DMS114 treated with DMSO at 0.1 percent for 48 hours (cell line): ENCODE results near the gene PLXNA2.

Source experiments
- DNase-seq: peaks from one replicate; lab custom pipeline; 2025; ENCODE audit not compliant: unreplicated experiment; lab: John Stamatoyannopoulos, UW

The PLXNA2 gene

GRCh38 chr1:208165659-208166058, 78.5 kb downstream of the PLXNA2 start:
- no peak for DNase-seq

DNA sequence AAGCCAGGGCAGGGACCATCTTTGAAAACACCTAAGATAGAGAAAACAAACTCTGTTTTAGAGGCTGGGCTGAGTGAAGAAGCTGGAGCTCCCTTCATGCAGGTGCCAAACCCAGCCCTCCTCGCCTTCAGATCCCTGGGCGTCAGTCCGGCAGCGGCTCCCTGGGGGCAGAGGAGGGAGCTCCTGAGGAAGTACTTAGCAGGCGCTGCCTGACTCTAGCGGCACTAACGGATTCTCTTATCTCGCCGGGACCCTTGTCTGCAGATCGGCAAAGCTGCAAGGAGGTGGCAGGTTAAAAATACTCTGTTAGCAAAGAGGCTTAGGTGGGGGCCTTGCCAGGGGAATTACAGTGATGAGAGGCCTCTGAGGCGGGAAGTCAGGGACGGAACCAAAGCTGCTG, 79.6 kb downstream of the PLXNA2 start:
- DNase-seq, result no peak

GRCh38 chr1:208163539-208163938, 80.6 kb downstream of the PLXNA2 start:
- DNase-seq, result no peak

- DNase-seq, result no peak
Observed at GRCh38 chr1:208162903-208163302, 81.3 kb downstream of the PLXNA2 start.

DNA sequence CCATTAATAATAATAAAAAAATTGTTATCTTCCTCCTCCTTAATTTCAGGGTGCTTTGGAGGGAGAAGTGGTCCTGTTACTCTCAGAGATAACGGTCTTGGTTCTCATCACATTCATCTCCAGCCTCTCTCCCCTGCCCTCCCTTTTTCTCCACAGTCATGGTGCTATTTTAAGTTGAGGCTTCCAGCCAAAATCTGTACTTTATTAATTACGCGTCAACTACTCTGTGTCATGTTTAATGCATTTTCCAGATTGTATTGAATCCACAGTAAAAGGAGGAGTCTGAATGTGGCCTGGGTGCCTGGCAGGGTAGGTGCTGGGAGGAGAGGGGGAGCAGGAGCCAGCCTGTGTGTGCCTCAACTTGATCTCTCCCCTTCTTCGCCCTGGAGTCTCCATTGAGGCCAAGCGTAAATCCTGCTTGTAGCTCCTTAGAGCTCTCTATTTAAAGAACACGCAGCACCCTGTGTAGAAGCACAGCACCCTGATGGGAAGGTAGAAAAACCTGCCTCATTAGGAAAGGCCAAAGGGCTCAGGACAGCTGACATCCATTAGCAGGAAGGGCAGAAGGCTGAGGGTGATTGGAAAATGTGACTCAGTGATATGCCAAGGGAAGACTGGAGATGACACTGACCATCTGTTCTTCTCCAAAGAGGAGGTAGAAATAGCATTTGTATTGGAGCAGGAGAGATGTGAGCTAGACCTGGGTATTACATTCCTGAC, 82.4 kb downstream of the PLXNA2 start:
- no peak for DNase-seq

- no peak for DNase-seq
Observed at GRCh38 chr1:208161005-208161404, 83.2 kb downstream of the PLXNA2 start.

DNA sequence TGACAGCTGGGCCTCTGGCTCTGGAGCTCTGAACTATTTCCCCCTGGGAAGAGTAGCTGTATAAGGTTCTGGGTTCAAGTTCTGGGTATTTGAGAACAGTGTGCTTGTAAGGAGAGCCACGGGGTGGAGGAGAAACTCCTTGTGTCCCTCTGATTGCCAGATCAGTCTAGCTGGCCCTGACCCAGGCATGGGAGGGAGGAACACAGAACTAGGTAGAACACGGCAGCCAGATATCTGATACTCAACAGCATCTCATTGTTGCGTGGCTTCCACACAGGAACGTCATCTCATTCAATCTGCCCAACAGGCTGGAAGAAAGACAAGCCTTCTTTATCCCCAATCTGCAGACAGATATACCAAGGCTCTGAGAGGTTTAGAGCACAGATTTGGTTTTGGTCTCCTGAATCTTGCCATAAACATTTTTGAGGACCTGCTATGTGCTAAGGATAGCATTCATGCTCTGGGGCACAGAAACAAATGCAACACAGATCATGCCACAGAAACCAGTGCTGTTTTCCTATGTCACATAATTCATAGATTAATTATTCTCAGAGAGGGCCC, 83.8 kb downstream of the PLXNA2 start:
- no peak for DNase-seq

DNA sequence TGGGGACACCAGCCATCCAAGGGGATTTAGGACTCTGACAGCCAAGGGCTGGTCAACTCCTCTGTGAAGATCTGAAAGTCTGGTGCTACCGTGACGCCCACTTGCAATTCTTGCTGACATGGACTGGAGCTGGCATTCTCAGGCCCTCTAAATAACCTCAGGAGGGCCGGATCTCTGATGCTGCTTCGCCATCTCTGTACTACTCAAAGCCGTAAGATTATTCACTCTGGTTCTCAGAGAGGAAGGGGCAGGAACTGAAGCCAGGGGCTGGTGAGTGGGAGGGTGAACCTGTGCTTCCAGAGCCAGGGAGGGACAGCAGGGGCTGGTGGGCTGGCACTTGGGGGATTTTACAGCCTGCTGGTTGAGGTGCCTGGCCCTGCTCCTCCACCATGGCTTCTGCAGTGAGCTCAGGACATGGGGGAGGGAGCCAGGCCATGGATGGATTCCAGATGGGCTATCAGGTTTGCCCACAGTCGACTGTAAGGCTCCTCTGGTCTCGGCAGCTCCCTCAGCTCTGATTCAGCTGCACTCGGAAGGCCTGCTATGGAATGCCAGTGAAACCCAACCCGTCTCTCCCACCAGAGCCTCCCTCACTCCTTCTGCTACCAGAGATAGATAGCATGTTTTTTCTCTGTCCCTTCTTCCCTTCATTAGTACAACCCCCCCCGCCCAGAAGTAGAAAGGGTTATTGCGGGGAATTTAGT, 84.5 kb downstream of the PLXNA2 start:
- no peak for DNase-seq

DNA sequence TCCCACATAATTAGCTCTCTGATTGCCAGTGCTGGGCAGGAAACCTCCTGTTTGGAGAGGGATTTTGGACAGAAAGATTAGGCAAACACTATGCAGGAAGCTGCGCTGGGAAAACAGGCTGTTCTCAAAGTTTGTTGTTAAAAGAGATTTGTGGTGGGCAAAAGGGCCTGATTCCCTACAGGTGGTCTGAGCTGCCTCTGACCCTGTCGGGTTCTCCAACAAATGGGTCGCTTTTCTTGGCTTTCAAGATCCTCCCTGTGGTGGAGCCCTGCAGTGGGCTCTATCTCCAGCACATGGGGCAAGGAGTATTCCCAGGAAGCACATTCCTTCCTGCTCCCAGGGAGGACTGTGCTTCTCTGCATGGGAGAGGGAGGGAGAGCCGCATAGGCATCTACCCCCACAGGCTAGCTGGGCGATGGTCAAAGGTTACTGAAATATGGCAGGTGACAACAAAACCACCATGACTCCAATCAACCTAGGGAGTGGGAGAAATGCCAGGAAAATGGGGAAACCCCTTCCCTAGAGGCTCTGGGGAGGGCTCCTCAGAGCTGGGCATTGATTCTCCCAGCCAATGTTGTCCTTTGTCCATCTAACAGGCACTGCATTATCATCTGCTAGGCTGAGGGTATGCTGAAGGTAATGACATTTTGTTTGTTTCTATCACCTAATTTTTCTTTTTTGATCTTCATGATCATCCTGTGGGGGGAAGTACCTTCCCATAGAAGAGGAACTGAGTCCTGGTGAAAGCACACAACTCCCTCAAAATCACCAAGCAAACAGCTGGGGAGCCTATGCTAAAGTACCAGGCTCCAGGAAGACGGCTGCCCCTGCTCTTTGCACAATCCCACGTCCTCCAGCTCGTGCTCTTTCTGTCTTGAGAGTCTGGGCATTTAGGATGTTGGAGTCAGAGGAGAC, 85.3 kb downstream of the PLXNA2 start:
- DNase-seq, result no peak

DNA sequence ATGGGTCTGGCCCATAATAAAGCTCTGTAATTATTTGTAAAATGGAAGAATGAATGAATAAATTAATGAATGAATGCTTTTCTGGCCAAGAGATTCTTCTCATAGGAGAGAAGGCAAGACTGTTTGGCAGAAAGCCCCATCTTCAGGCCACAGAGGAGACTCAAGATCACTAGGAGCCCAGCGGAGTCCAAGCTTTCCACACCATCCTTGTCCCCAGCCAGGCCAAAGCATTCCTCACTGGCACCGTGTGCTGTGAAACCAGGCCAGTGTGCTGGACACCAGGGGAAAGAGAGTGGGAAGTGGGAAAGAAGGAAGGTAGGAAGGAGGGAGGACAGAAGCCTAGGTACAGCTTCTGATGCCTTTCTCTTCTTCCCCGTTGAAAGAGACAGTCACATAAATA, 86.4 kb downstream of the PLXNA2 start:
- DNase-seq, result no peak

GRCh38 chr1:208156741-208157140, 87.4 kb downstream of the PLXNA2 start:
- no peak for DNase-seq

GRCh38 chr1:208156310-208156709, 87.9 kb downstream of the PLXNA2 start:
- no peak for DNase-seq

DNA sequence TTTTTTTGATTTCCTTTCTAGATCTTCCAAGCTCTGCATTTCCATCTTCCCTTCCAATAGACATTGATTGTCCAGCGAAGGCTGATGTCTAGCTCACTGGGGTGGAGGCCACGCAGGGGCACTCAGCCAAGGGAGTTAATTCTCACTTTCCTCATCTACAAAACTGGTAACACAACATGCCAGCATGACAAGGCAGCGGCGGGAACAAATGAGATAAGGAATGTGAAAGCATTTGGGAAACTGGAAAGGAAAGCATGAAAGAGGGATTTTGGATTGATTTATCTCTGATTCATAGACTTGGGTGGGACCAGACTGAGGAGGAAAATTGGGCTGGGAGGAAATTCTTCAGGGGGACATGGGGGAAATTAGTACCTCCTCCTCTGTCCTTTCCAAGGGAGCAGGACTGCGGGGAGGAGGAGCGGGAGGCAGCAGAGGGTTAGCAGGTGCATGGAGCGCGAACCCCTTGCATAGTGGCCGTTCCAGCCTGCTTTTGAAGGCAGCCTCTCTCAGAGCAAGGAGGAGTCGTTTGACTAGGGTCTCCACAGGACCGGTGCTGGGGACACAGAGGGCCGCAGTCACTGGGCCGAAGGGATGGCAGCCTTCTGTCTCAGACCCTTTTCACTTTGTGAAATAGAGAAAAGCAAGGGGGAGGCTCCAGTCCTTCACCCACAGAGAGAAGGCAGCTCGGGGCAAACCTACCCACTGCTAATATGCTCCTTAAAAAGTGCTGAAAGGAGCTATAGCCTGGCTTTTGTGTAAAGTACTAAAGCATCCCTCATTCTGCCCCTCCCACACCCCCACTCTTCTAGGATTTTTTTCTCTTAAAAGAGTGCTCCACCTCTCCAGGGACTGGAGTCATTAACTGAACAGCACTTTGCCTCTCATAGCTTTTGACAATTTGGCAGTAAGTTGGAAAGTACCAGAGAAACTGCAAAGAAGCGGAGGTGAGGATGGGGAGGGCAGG, 89.2 kb downstream of the PLXNA2 start:
- no peak for DNase-seq

- no peak for DNase-seq
Observed at GRCh38 chr1:208154040-208154439, 90.1 kb downstream of the PLXNA2 start.

DNA sequence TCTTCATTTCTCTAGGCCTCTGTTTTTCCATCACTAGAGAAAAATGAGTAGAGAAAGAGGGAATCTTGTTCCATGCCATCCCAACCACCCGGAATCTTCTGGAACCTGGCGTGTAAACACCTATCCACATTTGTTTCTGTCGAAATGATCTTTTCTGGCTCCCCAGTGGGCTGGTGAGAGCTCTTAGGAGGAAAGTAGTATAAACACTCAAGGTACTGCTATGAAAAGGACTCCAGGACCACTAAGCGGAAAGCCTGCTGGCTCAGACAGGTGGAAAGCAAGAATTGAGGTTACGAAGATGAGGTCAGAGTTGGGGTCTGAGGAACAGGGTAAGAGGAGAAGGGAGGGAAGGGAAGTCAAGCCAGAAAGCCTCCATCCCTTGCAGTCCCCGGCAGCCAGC, 90.8 kb downstream of the PLXNA2 start:
- no peak for DNase-seq

DNA sequence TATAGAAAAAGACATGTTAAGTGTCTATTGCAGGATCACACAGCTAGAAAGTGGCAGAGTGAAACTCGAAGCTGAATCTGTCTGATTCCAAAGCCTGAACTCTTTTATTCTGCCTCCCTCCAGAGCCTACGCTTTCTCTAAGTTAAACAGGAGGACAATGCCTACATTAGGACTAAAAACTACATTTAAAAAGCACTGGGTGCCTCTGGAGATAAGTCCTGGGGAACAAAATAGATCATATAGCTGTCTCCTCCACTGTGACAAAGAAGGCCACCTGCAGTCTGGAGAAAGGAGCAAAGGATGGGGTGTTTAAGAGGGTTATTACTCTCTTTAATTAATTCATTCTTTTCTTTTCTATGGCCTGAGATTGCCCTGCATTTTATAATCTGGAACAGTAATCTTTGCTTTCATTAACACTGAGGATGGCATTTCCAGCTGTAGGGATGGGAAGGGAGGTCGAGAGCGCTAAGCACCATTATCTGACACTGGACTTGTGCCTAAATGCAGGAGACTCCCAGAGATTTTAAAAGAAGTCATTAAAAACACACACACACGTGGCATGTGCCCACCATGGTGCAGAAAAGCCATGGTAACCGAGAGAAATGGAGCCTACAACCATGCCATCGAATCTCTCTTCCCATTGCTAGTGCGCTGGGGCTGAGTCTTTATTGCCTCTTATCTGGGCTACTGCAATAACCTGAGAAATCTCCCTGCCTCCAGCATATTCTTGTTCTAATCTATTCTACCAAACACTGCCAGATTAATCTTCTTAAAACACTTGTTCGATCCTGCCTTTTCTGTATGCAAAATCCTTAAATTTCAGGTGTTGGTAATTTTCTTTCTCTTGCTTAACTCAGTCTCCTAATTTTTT, 92.2 kb downstream of the PLXNA2 start:
- DNase-seq, result no peak

DNA sequence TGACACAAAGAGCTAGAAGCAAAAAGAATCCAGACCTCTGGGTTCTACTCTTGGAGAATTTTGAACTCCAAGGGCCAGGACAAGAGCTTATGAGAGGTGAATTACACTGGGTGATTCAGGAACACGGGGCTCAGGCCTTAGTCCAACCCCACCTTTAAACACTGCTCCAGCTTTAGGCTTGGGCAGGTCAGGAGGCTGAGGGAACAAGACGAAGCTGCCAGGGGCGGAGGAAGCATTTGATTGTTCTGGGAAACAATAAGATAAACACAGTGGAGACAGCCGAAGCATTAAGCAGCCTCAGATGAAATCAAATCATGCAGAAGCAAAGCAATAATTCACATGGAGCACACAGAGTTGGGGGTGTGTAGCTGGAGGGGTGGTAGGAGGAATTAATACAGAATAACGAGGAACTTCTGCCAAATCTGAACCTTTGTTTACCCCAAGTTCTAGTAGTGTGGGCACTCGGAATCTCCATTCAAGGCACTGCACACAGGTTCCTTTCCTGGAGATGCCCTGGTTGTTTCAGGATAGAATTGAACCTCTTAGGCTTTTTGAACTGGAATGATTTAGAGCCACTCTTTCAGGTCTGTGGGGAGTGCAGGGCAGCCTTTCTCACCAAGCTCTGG, 93.2 kb downstream of the PLXNA2 start:
- no peak for DNase-seq

- DNase-seq, result no peak
Observed at GRCh38 chr1:208149776-208150514, 94.2 kb downstream of the PLXNA2 start.
